H9 (cell line): ENCODE data around the gene RBM4B. TPM values are rescaled to one million over a fixed set of nuclear protein-coding genes. Genes with fewer than 3 reads are reported as not detected.

ENCODE experiments used
- DNase-seq: peaks from one replicate; pipeline ENCODE4 v3.0.0-alpha.2; 2017
- H2AFZ ChIP-seq: one replicate; pipeline ENCODE4 v1.6.1; 2013; ENCODE audit warnings: mild to moderate bottlenecking, low read length, control low read depth, moderate library complexity
- H2AK5ac ChIP-seq: 2 replicates; pipeline ENCODE4 v1.6.1; 2013; ENCODE audit warnings: low read length, control low read depth, mixed read lengths; ENCODE audit not compliant: insufficient read length
- H2BK120ac ChIP-seq: one replicate; pipeline ENCODE4 v1.6.1; 2013; ENCODE audit warnings: low read depth, mild to moderate bottlenecking, low read length, control low read depth, inconsistent platforms; ENCODE audit not compliant: poor library complexity, severe bottlenecking
- H2BK12ac ChIP-seq: 2 replicates; pipeline ENCODE4 v1.6.1; 2013; ENCODE audit warnings: low read length, control low read depth, mixed read lengths, low read depth; ENCODE audit not compliant: insufficient read length
- H2BK15ac ChIP-seq: 2 replicates; pipeline ENCODE4 v1.6.1; 2013; ENCODE audit warnings: low read depth, low read length, control low read depth
- H2BK20ac ChIP-seq: one replicate; pipeline ENCODE4 v1.6.1; 2013; ENCODE audit warnings: low read depth, mild to moderate bottlenecking, low read length, control low read depth, inconsistent platforms; ENCODE audit not compliant: poor library complexity, severe bottlenecking
- H2BK5ac ChIP-seq: 2 replicates; pipeline ENCODE4 v1.6.1; 2013; ENCODE audit warnings: low read length, control low read depth, mixed read lengths; ENCODE audit not compliant: insufficient read length
- H3K14ac ChIP-seq: 2 replicates; pipeline ENCODE4 v1.6.1; 2013; ENCODE audit warnings: low read length, control low read depth; ENCODE audit not compliant: insufficient read depth
- H3K18ac ChIP-seq: 2 replicates; pipeline ENCODE4 v1.6.1; 2013; ENCODE audit warnings: low read depth, mild to moderate bottlenecking, mixed read lengths, low read length, control low read depth; ENCODE audit not compliant: insufficient read length
- H3K23ac ChIP-seq: 2 replicates; pipeline ENCODE4 v1.6.1; 2013; ENCODE audit warnings: low read length, control low read depth, mixed read lengths, low read depth; ENCODE audit not compliant: insufficient read length
- H3K23me2 ChIP-seq: 2 replicates; pipeline ENCODE4 v1.6.1; 2013; ENCODE audit warnings: low read depth, mild to moderate bottlenecking, mixed read lengths, low read length, control low read depth; ENCODE audit not compliant: insufficient read length, poor library complexity, severe bottlenecking
- H3K27ac ChIP-seq: 2 replicates; pipeline ENCODE4 v1.5.1; 2013; ENCODE audit warnings: low read length, control low read depth, mixed read lengths, low read depth; ENCODE audit not compliant: insufficient read length
- H3K27me3 ChIP-seq: 2 replicates; pipeline ENCODE4 v1.6.1; 2013; ENCODE audit warnings: low read length, control low read depth, inconsistent platforms; ENCODE audit not compliant: insufficient read depth
- H3K4ac ChIP-seq: 2 replicates; pipeline ENCODE4 v1.6.1; 2013; ENCODE audit warnings: low read depth, mild to moderate bottlenecking, control low read depth, inconsistent platforms, low read length, moderate library complexity
- H3K4me1 ChIP-seq: 2 replicates; pipeline ENCODE4 v1.6.1; 2013; ENCODE audit warnings: low read length, control low read depth, inconsistent platforms; ENCODE audit not compliant: insufficient read depth
- H3K4me2 ChIP-seq: 2 replicates; pipeline ENCODE4 v1.6.1; 2013; ENCODE audit warnings: low read length, control low read depth, mixed read lengths; ENCODE audit not compliant: insufficient read length, insufficient read depth
- H3K56ac ChIP-seq: 2 replicates; pipeline ENCODE4 v1.6.1; 2013; ENCODE audit warnings: low read depth, mild to moderate bottlenecking, mixed read lengths, low read length, control low read depth; ENCODE audit not compliant: insufficient read length
- H3K79me1 ChIP-seq: 2 replicates; pipeline ENCODE4 v1.6.1; 2013; ENCODE audit warnings: low read depth, mild to moderate bottlenecking, moderate library complexity, low read length, control low read depth, inconsistent platforms; ENCODE audit not compliant: insufficient read depth, poor library complexity, severe bottlenecking
- H3K79me2 ChIP-seq: 2 replicates; pipeline ENCODE4 v1.6.1; 2013; ENCODE audit warnings: low read length, control low read depth, inconsistent platforms; ENCODE audit not compliant: insufficient read depth
- H3K9ac ChIP-seq: 2 replicates; pipeline ENCODE4 v1.6.1; 2013; ENCODE audit warnings: low read length, control low read depth, mixed read lengths; ENCODE audit not compliant: insufficient read length; ENCODE audit errors: extremely low read depth
- H3K9me3 ChIP-seq: one replicate; pipeline ENCODE4 v1.6.1; 2013; ENCODE audit warnings: low read depth, low read length, inconsistent platforms; ENCODE audit not compliant: control insufficient read depth
- H3T11ph ChIP-seq: one replicate; pipeline ENCODE4 v1.6.1; 2013; ENCODE audit warnings: mild to moderate bottlenecking, low read length, control low read depth, inconsistent platforms
- H4K20me1 ChIP-seq: one replicate; pipeline ENCODE4 v1.6.1; 2013; ENCODE audit not compliant: control insufficient read depth, insufficient read length, insufficient read depth
- H4K5ac ChIP-seq: 2 replicates; pipeline ENCODE4 v1.6.1; 2013; ENCODE audit warnings: low read depth, mild to moderate bottlenecking, mixed read lengths, low read length, control low read depth; ENCODE audit not compliant: insufficient read length
- H4K8ac ChIP-seq: replicated peaks from 2 replicates; pipeline ENCODE4 v1.6.1; 2013; ENCODE audit warnings: low read length, control low read depth, mixed read lengths, low read depth; ENCODE audit not compliant: insufficient read length
- H4K91ac ChIP-seq: 2 replicates; pipeline ENCODE4 v1.6.1; 2013; ENCODE audit warnings: low read depth, mild to moderate bottlenecking, moderate library complexity, mixed read lengths, low read length, control low read depth; ENCODE audit not compliant: insufficient read length
- H3K27ac Mint-ChIP-seq, 3 experiments: 2 replicates in 2 of 3; 3 replicates in 1 of 3; pipeline ENCODE4 v1.8.0; 2020 to 2021; ENCODE audit warnings: mixed read lengths in 3 of 3, mild to moderate bottlenecking in 1 of 3, moderate library complexity in 1 of 3
- H3K27me3 Mint-ChIP-seq: 2 replicates; pipeline ENCODE4 v1.8.0; 2021; ENCODE audit warnings: low read depth, mild to moderate bottlenecking, moderate library complexity, mixed read lengths
- H3K36me3 Mint-ChIP-seq, 3 experiments: 2 replicates in 2 of 3; 3 replicates in 1 of 3; pipeline ENCODE4 v1.8.0; 2020 to 2021; ENCODE audit warnings: low read depth in 3 of 3, mixed read lengths in 3 of 3; ENCODE audit not compliant: insufficient read depth in 1 of 3
- H3K4me1 Mint-ChIP-seq, 2 experiments: 2 replicates each; pipeline ENCODE4 v1.8.0; 2020; ENCODE audit warnings: mixed read lengths in 2 of 2
- H3K4me3 Mint-ChIP-seq, 2 experiments: 2 replicates in 1 of 2; 3 replicates in 1 of 2; pipeline ENCODE4 v1.8.0; 2020 to 2021; ENCODE audit warnings: mild to moderate bottlenecking in 2 of 2, mixed read lengths in 2 of 2, moderate library complexity in 1 of 2
- H3K9me3 Mint-ChIP-seq, 2 experiments: 2 replicates in 1 of 2; 3 replicates in 1 of 2; pipeline ENCODE4 v1.8.0; 2020; ENCODE audit warnings: mild to moderate bottlenecking in 2 of 2, mixed read lengths in 2 of 2, moderate library complexity in 1 of 2
- CTCF ChIP-seq: fragments of 200-600 bp; sonication (generic); conservative IDR thresholded peaks from 3 replicates; pipeline ENCODE4 v1.8.0; 2021; ENCODE audit warnings: antibody characterized with exemption, mild to moderate bottlenecking
- WGBS: extraction: QIAGEN DNeasy Blood & Tissue Kit; methylation state at CpG from one replicate; pipeline ENCODE4 v1.1.7; 2013; ENCODE audit warnings: missing lambda C conversion rate, low lambda C conversion rate, mixed read lengths; ENCODE audit not compliant: insufficient read length; ENCODE audit errors: extremely low coverage; 5-methylcytosine and 5-hydroxymethylcytosine counted together
- total RNA-seq: library from RNA; stranded (reverse); gene quantifications from 2 replicates; pipeline ENCODE4 v1.2.1, GENCODE V29; 2021

RBM4B gene
- total RNA-seq, 1 experiment from 2014 or later: 34.0 TPM

- Mint-ChIP-seq H3K4me1 (peaks cover 37 to 48% of the 10 kb centered on the region in 2 experiments), H3K36me3 (peaks cover 28 to 81% (median 74%) of the 10 kb centered on the region in 3 experiments), H3K9me3 (no peaks in the 10 kb centered on the region; a peak in 1 of 5 replicates), H3K27ac (peak overlapping the region in 1 of 3 experiments; percentile 33; a peak in 3 of 7 replicates), H3K4me3 (no peak overlapping the region; a peak in 1 of 5 replicates), H3K27me3 (no peaks in the 10 kb centered on the region; the same call in 1 of the 2 replicates)
- Histone ChIP-seq H4K5ac (no peak overlapping the region), H2BK12ac (no peak overlapping the region), H3K56ac (no peak overlapping the region), H3K4me1 (peaks cover 7% of the 10 kb centered on the region; the same call in 1 of the 2 replicates), H3K79me1 (no peaks in the 10 kb centered on the region), H3K23me2 (peaks cover 2% of the 10 kb centered on the region), H2BK20ac (no peak overlapping the region), H3K14ac (no peak overlapping the region), H3K79me2 (no peaks in the 10 kb centered on the region), H2AK5ac (no peak overlapping the region), H2BK15ac (no peak overlapping the region), H2BK120ac (no peak overlapping the region), H4K91ac (no peak overlapping the region), H3K27ac (no peak overlapping the region), H4K8ac (no peak overlapping the region), H2AFZ (no peak overlapping the region), H4K20me1 (no peaks in the 10 kb centered on the region), H3K4me2 (no peak overlapping the region), H2BK5ac (no peak overlapping the region), H3K9ac (no peak overlapping the region), H3K18ac (no peak overlapping the region), H3K4ac (no peak overlapping the region), H3T11ph (no peak overlapping the region), H3K9me3 (no peaks in the 10 kb centered on the region), H3K27me3 (no peaks in the 10 kb centered on the region), H3K23ac (no peak overlapping the region)
- WGBS: no CpG with 5 or more reads among the region's 14 CpGs
- TF ChIP-seq CTCF: no peak
- no peak for DNase-seq
Measured at GRCh38 chr11:66717925-66718319, 40.2 kb upstream of the RBM4B start.
